Mucosa of rectum (tissue), 2 donors: ENCODE measurements around the gene R3HCC1L.

Source experiments
- H3K27ac ChIP-seq, 2 donors: one replicate each; pipeline ENCODE4 v1.7.0; 2013; ENCODE audit warnings: inconsistent platforms in 2 of 2, low read depth in 2 of 2, low read length in 2 of 2
- H3K27me3 ChIP-seq, 2 donors: one replicate each; pipeline ENCODE4 v1.7.0; 2013; ENCODE audit warnings: low read length in 2 of 2; ENCODE audit not compliant: control insufficient read depth in 2 of 2, insufficient read depth in 2 of 2
- H3K36me3 ChIP-seq, 2 donors: one replicate each; pipeline ENCODE4 v1.7.0; 2013; ENCODE audit warnings: low read length in 2 of 2; ENCODE audit not compliant: control insufficient read depth in 2 of 2, insufficient read depth in 2 of 2
- H3K4me1 ChIP-seq, 2 donors: one replicate each; pipeline ENCODE4 v1.7.0; 2013; ENCODE audit warnings: low read length in 2 of 2, mild to moderate bottlenecking in 1 of 2; ENCODE audit not compliant: control insufficient read depth in 2 of 2, insufficient read depth in 2 of 2
- H3K4me3 ChIP-seq, 2 donors: one replicate each; pipeline ENCODE4 v1.7.0; 2013; ENCODE audit warnings: low read length in 2 of 2
- H3K9ac ChIP-seq, 2 donors: one replicate each; pipeline ENCODE4 v1.7.0; 2013; ENCODE audit warnings: low read length in 2 of 2, low read depth in 1 of 2, mild to moderate bottlenecking in 1 of 2
- H3K9me3 ChIP-seq, 2 donors: one replicate each; pipeline ENCODE4 v1.7.0; 2013; ENCODE audit warnings: low read length in 2 of 2; ENCODE audit not compliant: control insufficient read depth in 2 of 2
- donor health status: healthy.
- donor health status: Normal muscosa, but diverticular disease.

The R3HCC1L gene

DNA sequence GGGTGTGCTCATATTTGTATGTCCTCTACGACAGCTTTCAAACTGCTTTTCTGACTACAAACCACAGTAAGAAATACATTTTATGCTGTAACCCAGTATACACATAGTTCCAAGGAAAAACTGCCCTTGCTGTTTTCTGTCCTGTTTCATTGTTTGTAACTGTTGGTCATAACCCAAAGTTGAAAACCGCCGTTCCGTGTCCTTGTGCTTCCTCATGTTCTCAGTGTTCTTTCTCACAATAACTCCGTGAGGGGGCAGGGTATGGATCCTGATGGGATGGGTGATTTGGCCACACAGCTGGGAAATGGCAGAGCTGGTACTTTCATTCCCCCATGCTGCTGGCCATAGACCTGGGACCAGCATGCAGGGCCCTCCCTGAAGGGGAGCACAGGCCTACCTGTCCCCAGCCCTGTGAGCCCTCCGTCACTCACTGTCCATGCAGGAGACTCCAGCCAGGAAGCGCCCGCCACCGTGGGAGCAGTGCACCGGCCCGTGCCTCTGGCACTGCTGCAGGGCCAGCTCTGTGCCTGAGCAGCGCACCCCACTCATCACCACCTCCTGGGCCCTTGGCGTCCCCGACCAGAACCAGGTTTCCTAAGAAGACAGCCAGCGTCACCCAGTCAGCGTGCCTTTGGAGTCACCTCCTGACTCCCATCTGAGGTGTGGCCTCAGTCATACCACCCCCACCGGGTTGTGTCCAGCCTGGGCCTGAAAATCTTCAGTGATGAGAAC is 120.9 kb downstream of the R3HCC1L start:
- Histone ChIP-seq H3K9ac (no peak overlapping the region), H3K4me3 (no peak overlapping the region), H3K36me3 (peaks cover 2 to 7% of the 10 kb centered on the region in 2 donors), H3K9me3 (no peaks in the 10 kb centered on the region), H3K27ac (no peak overlapping the region), H3K27me3 (no peaks in the 10 kb centered on the region), H3K4me1 (peaks cover 0 to 3% of the 10 kb centered on the region in 2 donors)

DNA sequence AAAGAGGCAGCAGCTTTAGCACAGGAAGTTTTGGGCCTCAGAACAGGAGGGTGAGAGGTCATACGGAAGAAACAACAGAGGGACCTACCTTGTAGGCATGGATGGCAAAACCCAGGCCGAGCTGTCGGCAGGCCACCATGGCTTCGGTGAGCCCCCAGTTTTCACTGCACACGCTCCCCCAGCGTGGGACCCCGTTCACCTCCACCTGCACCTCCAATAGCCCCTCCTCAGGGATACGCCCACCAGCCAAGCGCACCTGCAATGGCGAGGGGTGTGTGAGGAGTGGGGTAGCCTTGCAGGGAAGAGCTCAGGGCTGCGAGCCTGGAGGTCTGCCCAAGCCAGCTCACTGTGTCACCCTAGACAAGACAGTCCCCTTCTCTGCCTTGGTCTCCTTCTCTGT is 122.2 kb downstream of the R3HCC1L start:
- H3K4me1 ChIP-seq, result peaks cover 0 to 3% of the 10 kb centered on the region in 2 donors
- no peaks in the 10 kb centered on the region for H3K27me3 ChIP-seq
- no peak overlapping the region for H3K4me3 ChIP-seq
- no peak overlapping the region for H3K27ac ChIP-seq
- no peak overlapping the region for H3K9ac ChIP-seq
- H3K36me3 ChIP-seq, result no peaks in the 10 kb centered on the region
- no peaks in the 10 kb centered on the region for H3K9me3 ChIP-seq

DNA sequence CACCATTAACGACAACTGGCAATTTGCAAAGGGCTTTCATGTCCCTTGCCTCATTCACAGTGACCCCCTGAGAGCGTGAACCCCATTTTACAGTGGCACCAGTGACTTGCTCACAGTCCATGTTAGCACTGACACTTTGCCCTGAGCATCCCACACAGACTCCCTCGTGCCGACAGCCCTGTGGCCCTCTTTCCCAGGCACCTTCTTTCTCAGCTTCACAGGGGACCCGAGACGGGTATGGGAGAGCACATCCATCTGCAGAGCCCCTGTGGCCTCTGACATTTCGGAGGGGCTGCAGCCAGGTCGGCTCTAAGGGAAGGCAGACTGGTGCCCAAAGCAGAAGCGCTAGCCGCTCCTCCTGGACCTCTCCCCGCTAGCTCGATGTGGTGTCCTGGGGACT is 122.7 kb downstream of the R3HCC1L start:
- H3K9me3 ChIP-seq, result no peaks in the 10 kb centered on the region

DNA sequence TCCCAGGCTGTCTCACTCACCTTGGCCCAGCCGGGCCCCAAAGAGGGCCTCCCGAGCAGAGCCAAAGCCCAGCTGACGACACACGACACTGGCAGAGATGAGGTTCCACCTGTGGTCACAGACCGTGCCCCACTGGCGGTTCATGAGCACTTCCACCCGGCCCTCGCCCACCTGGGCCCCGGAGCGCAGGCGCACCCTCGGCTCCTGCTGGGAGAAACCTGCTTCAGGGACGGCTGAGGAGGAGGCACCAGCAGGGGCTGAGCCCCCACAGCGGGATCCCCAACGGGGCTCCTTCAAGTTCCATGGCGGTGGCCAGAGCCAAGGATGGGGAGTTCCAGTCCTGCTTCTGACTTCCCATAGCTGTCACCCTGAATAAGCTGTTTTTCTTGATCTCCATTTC is 123.5 kb downstream of the R3HCC1L start:
- no peaks in the 10 kb centered on the region for H3K9me3 ChIP-seq
- H3K27ac ChIP-seq, result no peak overlapping the region
- H3K4me1 ChIP-seq, result peaks cover 0 to 3% of the 10 kb centered on the region in 2 donors
- no peaks in the 10 kb centered on the region for H3K36me3 ChIP-seq
- H3K9ac ChIP-seq, result no peak overlapping the region
- no peak overlapping the region for H3K4me3 ChIP-seq
- no peaks in the 10 kb centered on the region for H3K27me3 ChIP-seq

More for the DNA sequence above, 122.7 kb downstream of the R3HCC1L start:
- no peak overlapping the region for H3K27ac ChIP-seq
- no peaks in the 10 kb centered on the region for H3K36me3 ChIP-seq
- no peaks in the 10 kb centered on the region for H3K27me3 ChIP-seq
- no peak overlapping the region for H3K9ac ChIP-seq
- H3K4me1 ChIP-seq, result peaks cover 0 to 3% of the 10 kb centered on the region in 2 donors
- no peak overlapping the region for H3K4me3 ChIP-seq

DNA sequence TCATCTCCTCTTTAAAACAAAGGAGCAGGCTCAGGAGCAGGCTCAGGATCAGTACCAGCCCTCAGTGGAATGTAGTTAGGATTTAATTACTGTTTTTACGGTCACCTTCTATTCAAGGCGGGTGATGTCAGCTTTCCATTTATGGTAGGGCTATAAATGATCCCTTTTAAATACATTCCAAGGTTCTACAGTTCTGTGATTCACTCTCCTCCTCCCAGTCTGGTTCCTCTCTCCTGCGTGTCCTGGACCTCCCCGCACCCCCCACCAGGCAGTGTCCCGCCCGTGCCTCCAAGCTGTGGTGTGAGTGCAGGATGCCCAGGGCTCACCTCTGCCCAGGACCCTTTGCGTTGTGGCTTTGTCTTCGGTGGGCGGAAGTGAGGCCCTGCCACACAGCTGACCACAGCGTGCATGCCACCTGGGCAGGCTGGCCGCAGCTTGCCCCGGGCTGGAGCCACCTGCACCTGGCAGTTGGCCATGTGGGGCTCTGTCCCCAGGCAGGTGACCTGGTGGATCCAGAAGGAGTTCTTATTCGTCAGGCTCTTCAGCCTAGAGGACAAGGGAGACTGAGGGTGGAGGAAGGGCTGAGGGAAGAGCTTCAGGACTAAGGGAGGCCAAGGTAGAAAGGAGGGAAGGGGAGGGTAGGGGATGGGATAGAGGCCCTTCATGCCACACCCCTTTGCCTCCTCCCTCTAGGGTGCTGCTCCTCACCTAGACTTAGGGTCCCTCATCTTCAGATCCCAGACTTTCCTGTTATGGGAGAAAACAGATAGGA is 124.4 kb downstream of the R3HCC1L start:
- H3K9me3 ChIP-seq, result no peaks in the 10 kb centered on the region
- H3K27ac ChIP-seq, result no peak overlapping the region
- no peaks in the 10 kb centered on the region for H3K36me3 ChIP-seq
- H3K27me3 ChIP-seq, result no peaks in the 10 kb centered on the region
- H3K9ac ChIP-seq, result no peak overlapping the region
- peaks cover 0 to 3% of the 10 kb centered on the region in 2 donors for H3K4me1 ChIP-seq
- H3K4me3 ChIP-seq, result no peak overlapping the region

DNA sequence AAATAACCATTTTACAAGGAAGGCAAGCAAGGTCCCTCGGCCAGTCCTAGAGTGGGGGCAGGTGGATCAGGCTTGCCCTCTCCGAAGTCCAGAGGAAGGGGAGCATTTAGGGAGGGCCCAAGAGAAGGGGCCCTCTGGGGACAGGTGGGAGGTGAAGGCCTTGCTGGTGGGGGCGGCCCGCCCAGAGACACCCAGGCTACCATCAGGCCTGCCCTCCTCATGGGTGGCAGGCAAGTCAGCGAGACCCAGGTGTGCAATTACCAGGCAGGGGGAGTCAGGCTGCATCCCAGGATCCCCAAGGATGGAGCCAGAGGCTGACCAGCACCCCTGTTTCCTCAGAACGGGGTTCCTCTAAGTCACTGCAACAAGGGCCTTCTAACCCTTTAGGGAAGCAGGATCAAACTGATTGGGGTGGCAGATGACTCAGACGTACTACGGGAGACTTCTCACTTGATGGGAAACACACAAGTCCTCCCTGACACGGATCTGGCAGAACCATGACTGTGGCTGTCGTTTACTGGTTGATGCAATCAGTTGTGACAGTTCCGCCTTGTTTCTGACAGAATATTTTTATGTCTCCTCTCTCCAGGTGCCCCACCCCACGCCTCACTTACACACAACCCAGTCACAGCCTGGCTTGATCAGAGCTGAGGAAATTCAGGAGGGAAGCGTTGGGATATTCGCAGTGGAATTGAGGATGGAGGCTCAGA is 125.3 kb downstream of the R3HCC1L start:
- Histone ChIP-seq H3K9me3 (no peaks in the 10 kb centered on the region), H3K27ac (no peak overlapping the region), H3K4me1 (peaks cover 0 to 3% of the 10 kb centered on the region in 2 donors), H3K9ac (no peak overlapping the region), H3K36me3 (no peaks in the 10 kb centered on the region), H3K4me3 (no peak overlapping the region), H3K27me3 (no peaks in the 10 kb centered on the region)

DNA sequence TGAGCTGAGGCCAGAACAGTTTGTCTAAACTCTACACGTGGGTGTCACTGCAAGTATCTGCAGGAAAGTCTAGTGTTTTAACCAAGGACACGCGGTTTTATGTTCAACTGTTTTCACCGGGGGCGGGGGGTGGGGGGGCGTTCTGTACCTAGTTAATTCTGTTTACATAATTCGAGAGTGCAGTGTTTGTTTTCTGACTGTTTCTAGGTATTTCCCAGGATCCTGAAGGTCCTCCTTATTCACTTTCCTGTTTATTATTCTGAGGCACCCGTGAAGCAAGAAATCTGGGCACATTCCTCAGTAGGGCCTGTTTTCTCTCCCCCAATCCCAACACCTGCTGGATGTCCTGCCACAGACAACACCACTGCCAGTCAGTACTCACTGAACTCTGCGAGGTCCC is 125.9 kb downstream of the R3HCC1L start:
- Histone ChIP-seq H3K9me3 (no peaks in the 10 kb centered on the region), H3K4me3 (no peak overlapping the region), H3K9ac (no peak overlapping the region), H3K27ac (no peak overlapping the region), H3K27me3 (no peaks in the 10 kb centered on the region), H3K36me3 (no peaks in the 10 kb centered on the region), H3K4me1 (peaks cover 0 to 2% of the 10 kb centered on the region in 2 donors)

DNA sequence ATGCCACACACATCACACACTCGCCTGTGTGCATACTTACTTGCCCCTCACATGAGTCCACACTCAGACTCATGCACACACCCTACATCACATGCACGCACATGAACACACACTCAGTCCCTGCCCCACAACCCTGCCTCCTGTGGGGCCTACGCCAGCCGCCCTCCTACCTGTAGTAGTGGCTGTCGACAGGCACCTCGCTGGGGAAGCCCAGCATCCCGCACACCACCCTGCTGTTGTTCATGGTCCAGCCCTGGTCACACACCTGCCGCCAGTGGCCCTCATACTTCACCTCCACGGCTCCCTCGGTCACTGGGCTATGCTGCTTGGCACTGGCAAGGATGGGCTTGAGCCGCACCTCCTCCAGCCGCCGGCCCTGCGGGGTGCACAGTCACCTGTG is 126.3 kb downstream of the R3HCC1L start:
- Histone ChIP-seq H3K36me3 (no peaks in the 10 kb centered on the region), H3K4me1 (no peaks in the 10 kb centered on the region), H3K27me3 (no peaks in the 10 kb centered on the region), H3K4me3 (no peak overlapping the region), H3K27ac (no peak overlapping the region), H3K9me3 (no peaks in the 10 kb centered on the region), H3K9ac (no peak overlapping the region)

DNA sequence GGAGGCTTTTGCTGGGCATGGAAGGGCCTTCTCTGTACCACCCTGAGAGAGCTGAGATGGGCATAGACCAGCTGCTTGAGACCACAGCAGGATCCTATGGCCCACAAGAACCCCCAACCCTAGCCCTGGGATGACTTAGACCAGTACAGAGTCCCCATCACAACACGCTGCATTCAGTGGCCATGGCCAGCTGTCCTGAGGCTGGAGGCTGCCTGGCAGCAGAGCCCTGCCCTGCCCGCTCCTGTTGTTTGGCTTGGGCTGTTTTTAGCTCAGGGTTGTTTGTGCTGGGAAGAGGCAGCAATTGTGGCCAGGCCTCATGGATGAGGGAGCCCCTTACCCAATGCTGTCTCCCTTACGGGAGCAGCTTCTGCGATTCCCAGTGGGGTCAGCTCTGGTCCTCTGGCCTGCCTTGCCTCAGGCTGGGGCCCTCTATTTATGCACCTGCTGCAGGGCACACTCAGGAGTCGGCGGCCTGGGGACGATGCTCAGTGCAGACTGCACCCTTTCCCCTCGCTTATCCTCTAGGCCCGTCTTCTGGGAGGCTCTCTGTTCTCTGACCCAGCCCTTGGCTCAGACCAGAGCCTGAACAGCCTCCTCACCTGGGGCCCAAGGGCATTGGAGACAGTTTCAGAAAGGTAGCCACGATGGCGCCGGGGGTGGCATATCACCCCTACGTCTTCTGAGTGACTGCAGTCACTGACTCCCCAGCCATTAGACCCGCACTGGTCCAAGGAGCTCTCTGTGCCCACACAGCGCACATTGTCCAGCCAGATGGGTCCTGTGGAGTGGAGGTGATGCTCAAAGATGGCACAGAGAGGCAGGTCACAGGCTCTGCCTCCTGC is 127.2 kb downstream of the R3HCC1L start:
- Histone ChIP-seq H3K27ac (no peak overlapping the region), H3K9me3 (no peaks in the 10 kb centered on the region), H3K4me3 (no peak overlapping the region), H3K4me1 (no peaks in the 10 kb centered on the region), H3K27me3 (peaks cover under 1 to 6% of the 10 kb centered on the region in 2 donors), H3K9ac (no peak overlapping the region), H3K36me3 (no peaks in the 10 kb centered on the region)
